HUES64 (cell line): ENCODE measurements around the gene LMNB1.
A peak's percentile ranks its signal among the peaks of the same experiment; 100 is the strongest.
"Not testable (repeated sequence)": the region's sequence is repeated elsewhere in the genome, so short reads cannot be mapped to it uniquely, and the experiment has no call there.

Experiments used
- H3K27ac ChIP-seq: 2 replicates; pipeline ENCODE4 v1.7.0; 2013; ENCODE audit warnings: low read depth, low read length, inconsistent platforms
- H3K27me3 ChIP-seq: 2 replicates; pipeline ENCODE4 v1.6.1; 2013; ENCODE audit warnings: mild to moderate bottlenecking, low read length; ENCODE audit not compliant: insufficient read depth
- H3K36me3 ChIP-seq: 2 replicates; pipeline ENCODE4 v1.6.1; 2013; ENCODE audit warnings: mild to moderate bottlenecking, low read length; ENCODE audit not compliant: insufficient read depth
- H3K4me1 ChIP-seq: 2 replicates; pipeline ENCODE4 v1.6.1; 2013; ENCODE audit warnings: mild to moderate bottlenecking, low read length, moderate library complexity; ENCODE audit not compliant: insufficient read depth
- H3K4me3 ChIP-seq: 2 replicates; pipeline ENCODE4 v1.5.1; 2013; ENCODE audit warnings: mild to moderate bottlenecking, low read length, moderate library complexity
- H3K9ac ChIP-seq: 2 replicates; pipeline ENCODE4 v1.6.1; 2013; ENCODE audit warnings: mild to moderate bottlenecking, low read depth, low read length
- H3K9me3 ChIP-seq: 2 replicates; pipeline ENCODE4 v1.6.1; 2013; ENCODE audit warnings: low read depth, low read length; ENCODE audit not compliant: insufficient read depth
- WGBS: fragments of 150-250, 120-280 bp; methylation state at CpG from one replicate; pipeline ENCODE4 v1.1.7; 2013; ENCODE audit warnings: missing lambda C conversion rate; 5-methylcytosine and 5-hydroxymethylcytosine counted together

Gene LMNB1

GRCh38 chr5:126754609-126755008 is 22.3 kb upstream of the LMNB1 start:
- WGBS = 94% methylated on average over 3 of the region's 4 CpGs
- no peak overlapping the region for H3K27ac ChIP-seq

GRCh38 chr5:126755593-126755992 is 21.3 kb upstream of the LMNB1 start:
- 70% methylated on average over 4 of the region's 4 CpGs for WGBS
- Histone ChIP-seq H3K9me3 (no peaks in the 10 kb centered on the region), H3K36me3 (no peaks in the 10 kb centered on the region), H3K4me1 (no peaks in the 10 kb centered on the region; the same call in 1 of the 2 replicates), H3K27me3 (no peaks in the 10 kb centered on the region), H3K27ac (no peak overlapping the region), H3K9ac (no peak overlapping the region), H3K4me3 (no peak overlapping the region)

More at GRCh38 chr5:126754609-126755008, 22.3 kb upstream of the LMNB1 start:
- H3K9me3 ChIP-seq = no peaks in the 10 kb centered on the region
- H3K9ac ChIP-seq = no peak overlapping the region
- H3K4me3 ChIP-seq = no peak overlapping the region
- H3K4me1 ChIP-seq = no peaks in the 10 kb centered on the region; the same call in 1 of the 2 replicates
- H3K36me3 ChIP-seq = no peaks in the 10 kb centered on the region
- no peaks in the 10 kb centered on the region for H3K27me3 ChIP-seq

GRCh38 chr5:126757713-126758357 is 19.1 kb upstream of the LMNB1 start:
- WGBS = 100% methylated on average over 1 of the region's 2 CpGs
- H3K9me3 ChIP-seq = no peaks in the 10 kb centered on the region
- no peaks in the 10 kb centered on the region for H3K36me3 ChIP-seq
- no peaks in the 10 kb centered on the region for H3K27me3 ChIP-seq
- no peak overlapping the region for H3K27ac ChIP-seq
- no peak overlapping the region for H3K4me3 ChIP-seq
- H3K4me1 ChIP-seq = no peaks in the 10 kb centered on the region
- no peak overlapping the region for H3K9ac ChIP-seq

- Histone ChIP-seq H3K9me3 (no peaks in the 10 kb centered on the region), H3K36me3 (no peaks in the 10 kb centered on the region), H3K4me1 (no peaks in the 10 kb centered on the region), H3K4me3 (no peak overlapping the region), H3K27me3 (no peaks in the 10 kb centered on the region), H3K9ac (no peak overlapping the region), H3K27ac (no peak overlapping the region)
- 88% methylated on average over 5 of the region's 5 CpGs for WGBS
These were observed 13.6 kb upstream of the LMNB1 start for GRCh38 chr5:126763371-126763770.

- Histone ChIP-seq H3K27ac (no peak overlapping the region), H3K36me3 (no peaks in the 10 kb centered on the region), H3K9me3 (no peaks in the 10 kb centered on the region), H3K9ac (no peak overlapping the region), H3K4me1 (no peaks in the 10 kb centered on the region), H3K27me3 (no peaks in the 10 kb centered on the region), H3K4me3 (no peak overlapping the region)
- WGBS = 100% methylated on average over 1 of the region's 1 CpG
These were observed 7.2 kb upstream of the LMNB1 start for GRCh38 chr5:126769703-126770102.

GRCh38 chr5:126773536-126773935 is 3.4 kb upstream of the LMNB1 start:
- H3K36me3 ChIP-seq, H3K9me3 ChIP-seq, H3K4me3 ChIP-seq, H3K27ac ChIP-seq, H3K27me3 ChIP-seq, H3K4me1 ChIP-seq, H3K9ac ChIP-seq: not testable (repeated sequence)
- WGBS = 95% methylated on average over 13 of the region's 13 CpGs

GRCh38 chr5:126774595-126774994 is 2.3 kb upstream of the LMNB1 start:
- not testable (repeated sequence) for H3K27ac ChIP-seq, H3K4me3 ChIP-seq, H3K4me1 ChIP-seq, H3K9me3 ChIP-seq, H3K27me3 ChIP-seq, H3K36me3 ChIP-seq, H3K9ac ChIP-seq
- 96% methylated on average over 14 of the region's 14 CpGs for WGBS

- peaks cover 11% of the 10 kb centered on the region for H3K36me3 ChIP-seq
- H3K27ac ChIP-seq = peak overlapping the region; percentile 98
- peak overlapping the region; percentile 99 for H3K9ac ChIP-seq
- peak overlapping the region; percentile 86 for H3K4me3 ChIP-seq
- H3K4me1 ChIP-seq = peaks cover 6% of the 10 kb centered on the region; the same call in 1 of the 2 replicates
- no peaks in the 10 kb centered on the region for H3K9me3 ChIP-seq
- under 1% methylated on average over 93 of the region's 93 CpGs for WGBS
- H3K27me3 ChIP-seq = no peaks in the 10 kb centered on the region
These were observed 480 bp downstream of the LMNB1 start for GRCh38 chr5:126777257-126777974.

GRCh38 chr5:126777975-126778674 is 1.2 kb downstream of the LMNB1 start:
- Histone ChIP-seq H3K9ac (peak overlapping the region; percentile 99), H3K4me3 (peak overlapping the region; percentile 86), H3K27me3 (no peaks in the 10 kb centered on the region), H3K9me3 (no peaks in the 10 kb centered on the region), H3K36me3 (peaks cover 11% of the 10 kb centered on the region), H3K4me1 (peaks cover 6% of the 10 kb centered on the region; the same call in 1 of the 2 replicates), H3K27ac (peak overlapping the region; percentile 98)
- 1% methylated on average over 66 of the region's 66 CpGs for WGBS

- Histone ChIP-seq H3K9ac (peak overlapping the region; percentile 99), H3K27me3 (no peaks in the 10 kb centered on the region), H3K36me3 (peaks cover 11% of the 10 kb centered on the region), H3K4me1 (peaks cover 6% of the 10 kb centered on the region; the same call in 1 of the 2 replicates), H3K9me3 (no peaks in the 10 kb centered on the region), H3K27ac (peak overlapping the region; percentile 98; the same call in 1 of the 2 replicates), H3K4me3 (peak overlapping the region; percentile 86)
- WGBS = 5% methylated on average over 12 of the region's 17 CpGs
These were observed 1.9 kb downstream of the LMNB1 start for GRCh38 chr5:126778675-126779403.
